Activated naive CD8-positive, alpha-beta T cell treated with anti-CD3 and anti-CD28 coated beads for 36 hours (primary cell): Measurements from ENCODE around the gene DCTPP1. TPM values are rescaled to one million over a fixed set of nuclear protein-coding genes. Genes with fewer than 3 reads are reported as not detected.
"Not testable (repeated sequence)": the region's sequence is repeated elsewhere in the genome, so short reads cannot be mapped to it uniquely, and the experiment has no call there.

Experiments used
- DNase-seq: peaks from one replicate; pipeline ENCODE4 v3.0.0; 2021
- H3K27ac Mint-ChIP-seq: one replicate; pipeline ENCODE4 v1.8.0; 2022; ENCODE audit warnings: mild to moderate bottlenecking, moderate library complexity, mixed read lengths
- H3K27me3 Mint-ChIP-seq: one replicate; pipeline ENCODE4 v1.8.0; 2022; ENCODE audit warnings: mild to moderate bottlenecking, mixed read lengths
- H3K36me3 Mint-ChIP-seq: one replicate; pipeline ENCODE4 v1.8.0; 2021; ENCODE audit warnings: mild to moderate bottlenecking, mixed read lengths
- H3K4me1 Mint-ChIP-seq: one replicate; pipeline ENCODE4 v1.8.0; 2021; ENCODE audit warnings: mixed read lengths
- H3K4me3 Mint-ChIP-seq: one replicate; pipeline ENCODE4 v1.8.0; 2022; ENCODE audit warnings: mild to moderate bottlenecking, moderate library complexity, mixed read lengths
- H3K9me3 Mint-ChIP-seq: one replicate; pipeline ENCODE4 v1.8.0; 2022; ENCODE audit warnings: mixed read lengths
- total RNA-seq, 2 experiments: library from RNA; stranded (reverse); gene quantifications; one replicate each; pipeline ENCODE4 v1.2.3, GENCODE V29; 2021

DCTPP1 gene
- total RNA-seq, 2 experiments from 2014 or later, result 181 to 183 TPM

DNA sequence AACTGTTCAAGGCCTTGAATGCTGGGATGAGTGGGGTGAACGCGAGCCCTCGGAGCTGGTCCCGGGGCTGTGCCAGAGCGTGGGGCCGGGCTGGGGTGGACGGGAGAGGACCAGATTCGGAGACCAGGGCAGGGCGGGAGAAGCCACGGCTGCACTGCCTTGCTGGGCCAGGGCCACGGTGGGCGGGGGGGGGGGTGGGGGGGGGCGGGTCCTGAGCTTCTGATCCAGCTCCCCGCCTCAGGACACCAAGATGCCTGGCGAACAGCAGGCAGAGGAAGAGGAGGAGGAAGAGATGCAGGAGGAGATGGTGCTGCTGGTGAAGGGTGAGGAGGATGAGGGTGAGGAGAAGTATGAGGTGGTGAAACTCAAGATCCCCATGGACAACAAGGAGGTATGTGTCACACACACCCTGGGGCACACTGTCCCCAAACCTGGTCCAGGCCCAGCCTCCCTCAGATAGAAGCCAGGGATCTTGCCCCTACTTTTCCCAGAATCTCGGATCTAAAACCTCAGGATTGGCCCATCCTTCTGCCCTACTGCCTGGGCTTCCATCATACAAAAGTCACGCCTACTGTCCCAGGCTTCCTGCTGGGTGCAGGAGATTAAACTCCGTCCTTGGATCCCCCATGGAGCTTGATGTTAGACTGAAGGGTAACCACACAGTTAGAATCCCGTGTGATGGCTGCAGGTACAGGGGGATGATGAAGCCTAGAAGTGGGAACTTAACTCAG lies 21.9 kb downstream of the DCTPP1 start:
- H3K27ac Mint-ChIP-seq, result peak overlapping the region; percentile 80
- peaks cover 31% of the 10 kb centered on the region for H3K4me1 Mint-ChIP-seq
- H3K9me3 Mint-ChIP-seq, result no peaks in the 10 kb centered on the region
- H3K27me3 Mint-ChIP-seq, result peaks cover 3% of the 10 kb centered on the region
- peaks cover 6% of the 10 kb centered on the region for H3K36me3 Mint-ChIP-seq
- no peak for DNase-seq
- peak overlapping the region; percentile 98 for H3K4me3 Mint-ChIP-seq

DNA sequence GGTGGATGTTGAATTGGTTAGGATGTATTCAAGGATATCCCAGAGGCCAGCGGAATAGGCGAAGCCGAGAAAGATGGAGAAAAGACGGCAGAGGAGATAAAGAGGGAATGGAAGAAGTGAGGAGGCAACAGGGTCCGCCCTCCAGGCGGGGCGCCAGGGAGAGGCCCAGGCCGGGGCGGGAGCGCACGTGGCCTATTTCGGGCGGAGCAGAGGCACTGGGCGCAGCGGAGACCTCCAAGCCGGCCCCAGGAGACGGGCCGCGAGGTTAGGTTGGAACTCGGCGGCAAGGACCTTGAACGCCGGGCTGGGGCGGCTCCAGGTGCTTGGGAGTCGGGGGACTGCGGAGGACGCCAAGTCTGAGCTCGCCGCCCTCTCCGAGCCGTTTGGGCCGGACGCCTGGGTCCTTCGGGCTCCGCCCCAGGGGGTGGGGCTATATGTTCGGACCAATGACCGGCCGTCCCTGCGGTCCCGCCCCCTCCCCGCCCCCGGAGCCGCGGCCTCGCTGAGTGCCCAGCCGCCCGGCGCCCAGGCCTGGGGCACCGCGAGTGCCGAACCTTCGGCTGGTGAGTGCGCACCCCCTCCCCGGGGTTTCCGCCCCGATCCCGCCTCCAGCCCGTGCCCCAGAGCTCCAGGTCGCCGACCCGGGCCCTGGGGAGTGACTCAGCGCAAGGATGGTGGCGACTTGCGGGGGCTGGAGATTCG lies 22.6 kb downstream of the DCTPP1 start, which contains the start of gene ZNF771:
ZNF771 (plus strand) TSS at position 505 of the 702 bp plus-strand sequence. CDS start 448 bp downstream, outside the sequence.
- H3K4me1 Mint-ChIP-seq, result peaks cover 30% of the 10 kb centered on the region
- peaks cover 3% of the 10 kb centered on the region for H3K27me3 Mint-ChIP-seq
- DNase-seq, result peak; percentile 90
- H3K36me3 Mint-ChIP-seq, result peaks cover 6% of the 10 kb centered on the region
- H3K4me3 Mint-ChIP-seq, result peak within 1 kb of the TSS; percentile 98
- no peaks in the 10 kb centered on the region for H3K9me3 Mint-ChIP-seq
- peak within 1 kb of the TSS; percentile 99 for H3K27ac Mint-ChIP-seq

DNA sequence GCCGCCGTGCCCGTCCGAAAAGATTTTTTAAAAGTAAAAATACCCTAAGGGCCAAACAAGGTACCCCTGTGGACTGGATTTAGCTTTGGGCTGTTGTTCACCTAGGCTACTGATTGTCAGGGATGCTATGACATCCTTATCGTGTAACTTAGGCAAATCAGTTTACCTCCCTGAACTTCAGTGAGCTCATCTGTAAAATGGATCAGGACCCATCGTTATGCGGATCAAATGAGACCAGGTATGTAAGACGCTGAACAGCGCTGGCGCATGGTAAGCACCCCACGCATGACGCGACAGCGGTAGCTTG lies 23.1 kb downstream of the DCTPP1 start:
- Mint-ChIP-seq H3K27ac (peak overlapping the region; percentile 99), H3K36me3 (peaks cover 4% of the 10 kb centered on the region)
- no peak for DNase-seq

DNA sequence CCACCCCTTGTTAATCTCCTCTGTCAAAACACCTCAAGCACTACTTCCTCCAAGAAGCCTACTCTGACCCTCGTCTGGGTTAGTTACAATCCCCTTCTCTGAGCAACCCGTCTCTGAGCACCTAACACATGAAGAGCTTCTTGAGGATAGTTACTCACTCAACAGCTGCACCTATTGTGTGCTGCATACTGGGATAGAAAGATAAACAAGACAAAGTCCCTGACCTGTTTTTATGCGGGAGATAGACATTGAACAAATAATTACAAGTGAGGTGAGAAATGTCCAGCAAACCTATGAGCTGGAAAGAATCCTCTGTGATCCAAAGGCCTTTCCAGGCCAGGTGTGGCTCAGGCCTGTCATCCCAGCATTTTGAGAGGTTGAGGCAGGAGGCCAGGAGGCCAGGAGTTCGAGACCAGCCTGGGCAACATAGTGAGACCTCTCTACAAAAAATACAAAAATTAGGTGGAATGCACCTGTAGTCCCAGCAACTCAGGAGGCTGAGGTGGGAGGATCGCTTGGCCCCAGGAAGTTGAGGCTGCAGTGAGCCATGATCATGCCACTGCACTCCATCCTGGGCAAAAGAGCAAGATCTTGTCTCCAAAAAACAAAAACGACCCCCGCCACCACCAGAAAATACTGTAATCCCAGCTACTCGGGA lies 27.9 kb downstream of the DCTPP1 start:
- Mint-ChIP-seq H3K4me3 (peak overlapping the region; percentile 62), H3K9me3 (no peaks in the 10 kb centered on the region), H3K36me3 (peaks cover 9% of the 10 kb centered on the region), H3K27ac (no peak overlapping the region), H3K4me1 (peaks cover 37% of the 10 kb centered on the region), H3K27me3 (peaks cover 3% of the 10 kb centered on the region)
- no peak for DNase-seq

More for the DNA sequence above, 23.1 kb downstream of the DCTPP1 start:
- peaks cover 25% of the 10 kb centered on the region for H3K4me1 Mint-ChIP-seq
- H3K4me3 Mint-ChIP-seq, result peak overlapping the region; percentile 98
- no peaks in the 10 kb centered on the region for H3K9me3 Mint-ChIP-seq
- peaks cover 3% of the 10 kb centered on the region for H3K27me3 Mint-ChIP-seq

DNA sequence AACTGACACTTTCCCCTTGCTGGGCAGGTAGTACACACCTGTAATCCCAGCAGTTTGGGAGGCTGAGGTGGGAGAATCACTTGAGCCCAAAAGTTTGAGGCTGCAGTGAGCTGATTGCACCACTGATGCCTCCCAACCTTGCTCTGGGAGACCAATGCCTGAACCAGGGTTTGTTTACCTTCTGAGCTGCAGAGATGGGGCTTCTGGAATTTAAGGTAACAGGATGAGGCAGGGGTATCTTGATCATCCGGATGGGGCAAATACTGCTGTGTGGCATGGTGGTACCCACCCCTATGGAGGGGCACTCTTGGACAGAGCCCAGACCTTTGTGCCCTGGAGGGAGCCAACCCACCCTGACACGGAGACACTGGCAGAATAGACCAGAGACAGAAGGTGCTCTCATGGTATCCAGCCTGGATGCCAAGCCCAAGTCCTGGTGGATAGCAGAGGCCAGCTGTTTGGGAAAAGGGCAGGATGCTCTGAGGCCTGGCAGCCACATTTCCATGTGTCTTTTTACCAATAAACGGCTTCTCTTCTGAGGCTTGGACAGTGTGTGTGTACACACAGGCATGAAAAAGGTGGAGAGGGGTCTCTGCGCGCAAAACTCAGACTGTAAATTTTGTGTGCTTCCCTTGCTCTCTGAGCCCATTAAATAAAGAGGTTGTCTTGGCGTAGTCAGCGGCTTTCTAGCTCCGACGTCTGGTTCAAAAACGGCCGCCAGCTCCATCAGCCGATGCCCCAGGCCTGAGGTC lies 30.2 kb downstream of the DCTPP1 start:
- Mint-ChIP-seq H3K4me1 (peaks cover 40% of the 10 kb centered on the region), H3K36me3 (peaks cover 9% of the 10 kb centered on the region), H3K9me3 (no peaks in the 10 kb centered on the region), H3K27me3 (no peaks in the 10 kb centered on the region), H3K4me3 (peak overlapping the region; percentile 85), H3K27ac (peak overlapping the region; percentile 90)
- DNase-seq, result no peak

DNA sequence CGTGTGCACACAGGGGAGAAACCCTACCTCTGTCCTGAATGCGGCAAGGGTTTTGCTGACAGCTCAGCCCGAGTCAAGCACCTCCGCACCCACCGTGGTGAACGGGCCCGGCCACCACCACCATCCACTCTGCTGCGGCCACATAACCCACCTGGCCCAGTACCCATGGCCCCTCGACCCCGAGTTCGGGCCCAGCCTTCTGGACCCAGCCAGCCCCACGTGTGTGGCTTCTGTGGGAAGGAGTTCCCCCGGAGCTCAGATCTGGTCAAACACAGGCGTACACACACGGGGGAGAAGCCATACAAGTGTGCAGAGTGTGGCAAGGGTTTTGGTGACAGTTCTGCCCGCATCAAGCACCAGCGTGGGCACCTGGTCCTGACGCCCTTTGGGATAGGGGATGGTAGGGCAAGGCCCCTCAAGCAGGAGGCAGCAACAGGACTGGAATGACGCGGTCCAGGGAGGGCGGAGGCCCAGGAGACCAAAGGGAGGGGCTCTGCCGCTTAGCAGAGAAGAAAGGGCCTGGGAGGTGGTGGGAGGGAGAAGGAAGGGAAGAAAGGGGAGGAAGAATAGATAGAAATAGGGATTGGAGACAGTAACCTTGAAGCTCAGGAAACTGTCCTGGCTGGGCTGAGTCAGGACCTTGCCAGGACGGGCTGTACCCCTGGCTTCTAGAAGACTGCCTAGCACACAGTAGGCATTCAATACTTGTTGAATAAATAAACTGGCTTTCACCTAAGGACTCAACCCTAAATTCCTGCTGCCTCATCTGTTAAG lies 31.0 kb downstream of the DCTPP1 start:
- no peaks in the 10 kb centered on the region for H3K9me3 Mint-ChIP-seq
- peaks cover 46% of the 10 kb centered on the region for H3K4me1 Mint-ChIP-seq

DNA sequence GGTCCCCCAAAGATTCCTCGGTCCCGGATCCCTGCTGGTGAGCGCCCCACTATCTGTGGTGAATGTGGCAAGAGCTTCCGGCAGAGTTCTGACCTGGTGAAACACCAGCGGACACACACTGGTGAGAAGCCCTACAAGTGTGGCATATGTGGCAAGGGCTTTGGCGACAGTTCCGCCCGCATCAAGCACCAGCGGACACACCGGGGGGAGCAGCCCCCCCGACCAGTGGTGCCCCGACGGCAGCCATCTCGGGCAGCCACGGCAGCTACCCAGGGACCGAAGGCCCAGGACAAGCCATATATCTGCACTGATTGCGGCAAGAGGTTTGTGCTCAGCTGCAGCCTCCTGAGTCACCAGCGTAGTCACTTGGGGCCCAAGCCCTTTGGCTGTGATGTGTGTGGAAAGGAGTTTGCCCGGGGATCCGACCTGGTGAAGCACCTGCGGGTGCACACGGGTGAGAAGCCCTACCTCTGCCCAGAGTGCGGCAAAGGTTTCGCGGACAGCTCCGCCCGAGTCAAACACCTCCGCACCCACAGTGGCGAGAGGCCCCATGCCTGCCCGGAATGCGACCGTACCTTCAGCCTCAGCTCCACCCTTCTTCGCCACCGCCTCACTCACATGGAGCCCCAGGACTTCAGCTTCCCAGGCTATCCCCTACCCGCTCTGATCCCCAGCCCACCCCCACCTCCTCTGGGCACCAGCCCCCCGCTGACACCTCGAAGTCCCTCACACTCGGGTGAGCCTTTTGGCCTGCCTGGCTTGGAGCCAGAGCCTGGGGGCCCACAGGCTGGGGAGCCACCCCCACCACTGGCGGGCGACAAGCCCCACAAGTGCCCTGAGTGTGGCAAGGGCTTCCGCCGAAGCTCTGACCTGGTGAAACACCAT lies 31.8 kb downstream of the DCTPP1 start:
- DNase-seq, result no peak
- Mint-ChIP-seq H3K27me3 (no peaks in the 10 kb centered on the region), H3K9me3 (no peaks in the 10 kb centered on the region), H3K4me1 (peaks cover 46% of the 10 kb centered on the region), H3K36me3 (peaks cover 10% of the 10 kb centered on the region), H3K4me3 (no peak overlapping the region), H3K27ac (no peak overlapping the region)

More for the DNA sequence above, 31.0 kb downstream of the DCTPP1 start:
- H3K4me3 Mint-ChIP-seq, result peak overlapping the region; percentile 24
- peaks cover 10% of the 10 kb centered on the region for H3K36me3 Mint-ChIP-seq
- DNase-seq, result no peak
- H3K27me3 Mint-ChIP-seq, result no peaks in the 10 kb centered on the region
- H3K27ac Mint-ChIP-seq, result no peak overlapping the region

DNA sequence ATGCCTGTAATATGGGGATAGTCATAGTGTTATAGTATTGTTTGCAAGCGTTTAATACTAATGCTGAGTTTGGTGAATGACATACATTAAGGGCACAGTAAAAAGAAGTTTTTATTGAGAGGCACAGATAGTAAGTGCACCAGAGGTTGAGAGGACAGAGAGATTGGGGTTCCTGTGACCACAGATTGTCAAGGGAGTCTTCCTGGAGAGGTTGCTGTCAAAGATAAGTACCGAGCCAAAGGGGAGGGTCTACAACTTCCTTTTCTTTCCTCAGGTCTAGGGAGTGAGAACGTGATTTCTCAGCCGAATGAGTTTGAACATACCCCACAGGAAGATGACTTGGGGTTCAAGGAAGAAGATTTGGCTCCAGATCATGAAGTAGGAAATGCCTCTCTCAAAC lies 32.8 kb downstream of the DCTPP1 start:
- no peaks in the 10 kb centered on the region for H3K27me3 Mint-ChIP-seq
- H3K4me3 Mint-ChIP-seq, result peak overlapping the region; percentile 90
- peaks cover 10% of the 10 kb centered on the region for H3K36me3 Mint-ChIP-seq
- H3K4me1 Mint-ChIP-seq, result peaks cover 46% of the 10 kb centered on the region
- no peak overlapping the region for H3K27ac Mint-ChIP-seq
- H3K9me3 Mint-ChIP-seq, result no peaks in the 10 kb centered on the region
- DNase-seq, result no peak

DNA sequence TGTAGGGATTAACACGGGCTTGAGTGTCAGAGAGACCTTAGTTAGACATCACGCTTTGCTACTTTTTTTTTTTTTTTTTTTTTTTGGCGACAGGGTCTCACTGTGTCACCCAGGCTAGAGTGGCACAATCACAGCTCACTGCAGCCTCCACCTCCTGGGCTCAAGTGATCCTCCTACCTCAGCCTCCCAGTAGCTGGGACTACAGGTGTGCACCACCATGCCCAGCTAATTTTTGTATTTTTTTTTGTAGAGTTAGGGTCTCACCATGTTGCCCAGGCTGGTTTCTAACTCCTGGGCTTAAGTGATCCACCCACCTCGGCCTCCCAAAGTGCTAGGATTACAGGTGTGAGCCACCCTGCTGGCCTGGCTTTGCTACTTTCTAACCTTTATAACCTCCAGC lies 33.2 kb downstream of the DCTPP1 start:
- H3K27ac Mint-ChIP-seq, H3K27me3 Mint-ChIP-seq, DNase-seq, H3K9me3 Mint-ChIP-seq: not testable (repeated sequence)
- peaks cover 44% of the 10 kb centered on the region for H3K4me1 Mint-ChIP-seq
- H3K4me3 Mint-ChIP-seq, result peak overlapping the region; percentile 90
- peaks cover 10% of the 10 kb centered on the region for H3K36me3 Mint-ChIP-seq

DNA sequence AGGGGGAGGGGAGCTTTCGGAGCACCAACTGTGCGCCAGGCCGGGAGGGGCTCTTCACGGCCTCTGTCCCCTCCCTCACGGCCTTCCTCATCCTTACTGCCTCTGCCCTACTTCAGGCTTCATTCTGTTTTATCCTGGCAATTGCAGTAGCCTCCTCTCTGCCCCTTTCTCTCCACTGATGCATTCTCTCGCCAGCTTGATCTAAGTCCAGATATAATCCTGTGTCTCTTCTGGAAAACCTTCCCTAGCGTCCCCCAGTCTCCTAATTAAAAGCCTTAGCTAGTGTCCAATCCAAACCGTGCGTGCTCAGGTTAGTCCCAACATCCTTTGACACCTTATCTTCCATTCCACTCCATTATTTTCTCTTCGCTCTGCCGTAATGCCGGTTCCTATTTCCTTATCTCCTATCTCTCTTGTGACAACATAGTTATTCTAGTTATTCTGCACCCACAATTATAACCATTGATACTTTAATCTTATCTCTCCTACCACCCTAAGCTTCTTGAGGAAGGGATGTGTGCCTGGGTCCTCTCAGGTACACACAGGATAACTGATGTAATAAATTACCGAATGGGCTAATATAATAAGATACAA lies 33.7 kb downstream of the DCTPP1 start:
- peaks cover 10% of the 10 kb centered on the region for H3K36me3 Mint-ChIP-seq
- DNase-seq, result no peak
- H3K27ac Mint-ChIP-seq, result peak overlapping the region; percentile 80
- peak overlapping the region; percentile 90 for H3K4me3 Mint-ChIP-seq
- no peaks in the 10 kb centered on the region for H3K27me3 Mint-ChIP-seq
- H3K9me3 Mint-ChIP-seq, result no peaks in the 10 kb centered on the region
- H3K4me1 Mint-ChIP-seq, result peaks cover 41% of the 10 kb centered on the region

DNA sequence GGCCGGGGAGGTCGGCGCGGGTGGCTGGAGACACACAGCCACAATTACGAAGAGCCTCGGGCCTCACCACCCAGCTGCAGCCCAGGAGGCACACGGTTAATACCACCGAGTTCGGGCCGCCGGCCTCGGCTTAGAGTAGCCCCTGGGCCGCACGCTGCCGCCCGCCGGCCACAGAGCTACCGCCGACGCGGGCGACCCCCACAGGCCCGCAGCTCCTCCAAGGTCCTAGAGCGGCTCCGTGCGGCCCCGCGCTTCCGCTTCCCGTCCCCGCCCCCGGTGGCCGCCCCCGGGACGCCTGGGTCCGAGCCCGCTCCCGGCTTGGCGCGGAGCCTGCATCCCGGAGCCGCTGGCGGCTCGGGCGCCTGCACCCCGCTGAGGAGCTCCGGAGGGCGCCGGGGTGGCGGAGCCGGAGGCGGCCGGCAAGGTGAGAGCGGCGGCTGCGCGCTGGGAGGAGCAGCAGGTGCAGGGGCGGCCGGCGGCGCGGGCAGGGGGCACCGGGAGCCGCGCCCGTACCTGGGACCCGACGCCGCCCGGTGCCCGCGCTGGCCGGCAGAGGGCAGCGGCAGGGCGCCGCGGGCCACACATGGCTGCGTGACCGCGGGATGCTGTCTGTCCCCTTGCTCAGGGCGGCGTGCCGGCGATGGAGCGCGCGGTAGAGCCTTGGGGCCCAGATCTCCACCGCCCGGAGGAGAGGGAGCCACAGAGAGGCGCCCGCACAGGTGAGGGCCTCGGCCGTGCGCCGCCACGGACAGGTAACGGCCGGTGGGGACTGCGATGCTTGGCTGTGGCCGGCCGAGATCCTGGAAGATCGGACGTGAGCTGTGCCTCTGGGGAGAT lies 34.5 kb downstream of the DCTPP1 start, which contains the start of gene ZNF48:
ZNF48 (plus strand) TSS at position 266 of the 837 bp plus-strand sequence; CDS start at position 641, 375 bp downstream.
- Mint-ChIP-seq H3K27me3 (no peaks in the 10 kb centered on the region), H3K4me3 (peak within 1 kb of the TSS; percentile 94), H3K9me3 (no peaks in the 10 kb centered on the region), H3K27ac (peak within 1 kb of the TSS; percentile 88), H3K36me3 (peaks cover 10% of the 10 kb centered on the region), H3K4me1 (peaks cover 37% of the 10 kb centered on the region)
- DNase-seq, result peak; percentile 70

DNA sequence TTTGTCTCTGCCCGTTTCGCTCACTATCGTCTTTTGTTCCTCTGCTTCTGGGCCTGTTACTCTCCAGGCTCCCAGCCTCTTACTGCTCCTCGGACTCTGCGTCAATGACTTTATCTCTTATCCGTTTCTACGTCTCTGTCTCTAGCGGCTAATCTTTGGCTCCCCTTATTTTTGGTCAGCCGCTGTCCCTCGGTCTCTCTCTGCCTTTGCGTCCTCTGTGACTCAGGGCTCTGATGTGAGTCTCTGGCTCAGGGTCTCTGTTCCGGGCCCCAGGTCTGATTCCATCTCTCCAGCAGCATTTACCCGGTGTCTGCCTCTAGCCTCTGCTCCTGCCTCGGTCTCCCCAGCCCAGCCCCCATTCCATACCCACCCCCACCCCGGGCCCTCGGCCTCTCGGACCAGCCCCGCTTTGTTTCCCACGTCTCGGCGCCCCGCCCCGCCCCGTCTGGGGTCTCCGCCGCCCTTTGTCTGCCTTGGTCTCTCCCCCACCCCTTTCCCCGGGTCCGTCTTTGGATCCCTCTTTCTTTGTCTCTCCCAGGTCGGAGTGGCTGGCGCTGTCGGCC lies 35.2 kb downstream of the DCTPP1 start:
- no peaks in the 10 kb centered on the region for H3K27me3 Mint-ChIP-seq
- no peak for DNase-seq
- H3K4me3 Mint-ChIP-seq, result peak overlapping the region; percentile 94
- no peaks in the 10 kb centered on the region for H3K9me3 Mint-ChIP-seq
- H3K4me1 Mint-ChIP-seq, result peaks cover 33% of the 10 kb centered on the region
- peak overlapping the region; percentile 88 for H3K27ac Mint-ChIP-seq
- H3K36me3 Mint-ChIP-seq, result peaks cover 10% of the 10 kb centered on the region
